Stimulated activated CD4-positive, alpha-beta T cell treated with anti-CD3 and anti-CD28 coated beads, Interleukin-15, amount 100 ng/mL, for 1 hour (primary cell): ENCODE measurements around the gene KIAA0319L.
"Not testable (repeated sequence)": the region's sequence is repeated elsewhere in the genome, so short reads cannot be mapped to it uniquely, and the experiment has no call there.

Experiments
- DNase-seq, 2 donors: peaks; one replicate each; pipeline ENCODE4 v3.0.0-alpha.2; 2020; ENCODE audit warnings: low read depth in 1 of 2, low spot score in 1 of 2

Gene KIAA0319L

GRCh38 chr1:35557118-35557610 lies at the start of gene KIAA0319L:
TSS of gene KIAA0319L (minus strand) at chr1:35557403. CDS start at chr1:35554491, 2,912 bp downstream.
- DNase-seq = no peak

- no peak for DNase-seq
Observed at GRCh38 chr1:35605867-35606182, 48.6 kb upstream of the KIAA0319L start.

- no peak for DNase-seq
Observed at GRCh38 chr1:35605071-35605866, 48.1 kb upstream of the KIAA0319L start.

GRCh38 chr1:35603941-35604340 lies 46.7 kb upstream of the KIAA0319L start:
- no peak for DNase-seq

GRCh38 chr1:35603468-35603867 lies 46.3 kb upstream of the KIAA0319L start:
- no peak for DNase-seq

GRCh38 chr1:35600593-35600992 lies 43.4 kb upstream of the KIAA0319L start:
- DNase-seq = no peak

- DNase-seq = no peak
Observed at GRCh38 chr1:35599411-35599810, 42.2 kb upstream of the KIAA0319L start.

- no peak for DNase-seq
Observed at GRCh38 chr1:35598895-35599294, 41.7 kb upstream of the KIAA0319L start.

- no peak for DNase-seq
Observed at GRCh38 chr1:35597870-35598269, 40.7 kb upstream of the KIAA0319L start.

GRCh38 chr1:35595684-35596083 lies 38.5 kb upstream of the KIAA0319L start:
- no peak for DNase-seq

GRCh38 chr1:35594005-35594760 lies 37.0 kb upstream of the KIAA0319L start:
- DNase-seq = no peak

- DNase-seq = no peak
Observed at GRCh38 chr1:35592991-35593769, 36.0 kb upstream of the KIAA0319L start.

GRCh38 chr1:35591211-35591610 lies 34.0 kb upstream of the KIAA0319L start:
- DNase-seq = no peak

- no peak for DNase-seq
Observed at GRCh38 chr1:35590476-35591040, 33.4 kb upstream of the KIAA0319L start.

GRCh38 chr1:35589516-35590427 lies 32.6 kb upstream of the KIAA0319L start:
- DNase-seq = no peak

GRCh38 chr1:35588197-35588910 lies 31.2 kb upstream of the KIAA0319L start:
- no peak for DNase-seq

- DNase-seq = no peak
Observed at GRCh38 chr1:35587736-35588135, 30.5 kb upstream of the KIAA0319L start.

GRCh38 chr1:35586808-35587207 lies 29.6 kb upstream of the KIAA0319L start:
- DNase-seq = no peak

- DNase-seq = not testable (repeated sequence)
Observed at GRCh38 chr1:35585805-35586204, 28.6 kb upstream of the KIAA0319L start.

- DNase-seq = no peak
Observed at GRCh38 chr1:35585281-35585680, 28.1 kb upstream of the KIAA0319L start.
